Choroid plexus epithelial cell (primary cell): ENCODE measurements around the gene TRIM8.

ENCODE experiments used
- DNase-seq: peaks from one replicate; pipeline ENCODE4 v3.0.0-alpha.2; 2010; ENCODE audit warnings: low read depth
- H3K4me3 ChIP-seq: 2 replicates; pipeline ENCODE4 v1.5.1; 2011; ENCODE audit warnings: low read depth, mild to moderate bottlenecking, control low read depth, low read length, moderate library complexity
- CTCF ChIP-seq: conservative IDR thresholded peaks from 2 replicates; pipeline ENCODE4 v1.5.1; 2011; ENCODE audit warnings: low read depth, mild to moderate bottlenecking, control low read depth, inconsistent platforms, low read length, moderate library complexity

The TRIM8 gene

GRCh38 chr10:102608487-102608886 lies 35.8 kb upstream of the TRIM8 start:
- no peak overlapping the region for H3K4me3 ChIP-seq
- no peak for TF ChIP-seq CTCF
- no peak for DNase-seq

- TF ChIP-seq CTCF: no peak
These were observed 33.8 kb upstream of the TRIM8 start for GRCh38 chr10:102610441-102610887.

GRCh38 chr10:102611514-102612087 lies 32.7 kb upstream of the TRIM8 start:
- H3K4me3 ChIP-seq: no peak overlapping the region
- no peak for DNase-seq
- no peak for TF ChIP-seq CTCF

More at GRCh38 chr10:102610441-102610887, 33.8 kb upstream of the TRIM8 start:
- DNase-seq: no peak
- no peak overlapping the region for H3K4me3 ChIP-seq

- no peak for DNase-seq
- TF ChIP-seq CTCF: no peak
- H3K4me3 ChIP-seq: no peak overlapping the region
These were observed 31.4 kb upstream of the TRIM8 start for GRCh38 chr10:102612964-102613275.

GRCh38 chr10:102613286-102613685 lies 31.0 kb upstream of the TRIM8 start:
- TF ChIP-seq CTCF: no peak
- H3K4me3 ChIP-seq: no peak overlapping the region
- DNase-seq: no peak

- no peak overlapping the region for H3K4me3 ChIP-seq
- TF ChIP-seq CTCF: no peak
- DNase-seq: no peak
These were observed 30.5 kb upstream of the TRIM8 start for GRCh38 chr10:102613785-102614184.

GRCh38 chr10:102614888-102615287 lies 29.4 kb upstream of the TRIM8 start:
- TF ChIP-seq CTCF: no peak
- H3K4me3 ChIP-seq: no peak overlapping the region
- no peak for DNase-seq
